ELR (cell line): ENCODE measurements around the gene KCNMB4.

Source experiments
- DNase-seq: peaks from one replicate; pipeline ENCODE4 v3.0.0-alpha.2; 2015; ENCODE audit warnings: low read depth

KCNMB4 gene

DNA sequence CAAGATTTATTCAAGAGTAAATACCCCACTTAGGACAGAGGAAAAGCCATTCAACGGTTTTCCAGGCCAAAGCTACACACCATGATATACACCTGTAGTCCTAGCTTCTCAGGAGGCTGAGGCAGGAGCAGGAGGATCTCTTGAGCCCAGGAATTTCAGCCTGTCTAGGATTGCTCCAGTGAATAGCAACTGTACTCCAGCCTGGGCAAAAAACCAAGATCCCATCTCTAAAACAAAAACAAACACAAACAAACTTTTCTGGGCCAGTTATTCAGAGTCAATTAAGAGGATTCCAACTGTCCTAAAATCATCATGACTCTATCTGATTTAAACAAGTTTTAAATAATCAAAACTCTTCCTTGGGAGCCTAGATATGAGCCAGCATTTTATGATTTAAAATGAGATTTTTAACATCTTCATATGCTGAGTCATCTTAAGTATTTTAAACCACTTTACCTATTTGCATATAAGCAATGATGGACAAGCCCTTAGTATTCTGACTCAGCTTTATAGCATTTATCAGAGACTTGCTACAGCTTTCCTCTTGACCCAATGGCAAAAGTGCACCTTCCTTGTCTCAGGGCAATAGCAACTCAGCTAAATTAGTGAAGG, 77.1 kb downstream of the KCNMB4 start:
- DNase-seq: peak; percentile 40

DNA sequence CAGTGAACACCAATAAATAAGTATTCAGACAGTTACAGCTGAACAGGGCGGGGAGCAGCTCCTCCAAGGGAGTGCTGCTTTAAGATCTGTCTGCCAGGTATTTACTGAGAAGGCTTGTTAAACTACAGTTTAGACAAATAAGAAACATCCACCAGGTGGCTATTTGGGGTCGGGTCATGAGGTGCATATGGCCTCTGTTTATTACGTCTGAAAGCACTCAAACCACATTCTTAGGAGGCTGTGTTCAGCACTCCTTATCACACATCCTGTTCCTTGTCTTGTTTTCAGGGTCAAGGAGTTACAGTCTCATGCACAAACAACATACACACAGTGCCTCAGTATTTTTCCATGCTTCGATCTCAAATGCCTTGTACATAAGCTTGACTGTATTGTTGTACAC, 78.8 kb downstream of the KCNMB4 start:
- DNase-seq: no peak

DNA sequence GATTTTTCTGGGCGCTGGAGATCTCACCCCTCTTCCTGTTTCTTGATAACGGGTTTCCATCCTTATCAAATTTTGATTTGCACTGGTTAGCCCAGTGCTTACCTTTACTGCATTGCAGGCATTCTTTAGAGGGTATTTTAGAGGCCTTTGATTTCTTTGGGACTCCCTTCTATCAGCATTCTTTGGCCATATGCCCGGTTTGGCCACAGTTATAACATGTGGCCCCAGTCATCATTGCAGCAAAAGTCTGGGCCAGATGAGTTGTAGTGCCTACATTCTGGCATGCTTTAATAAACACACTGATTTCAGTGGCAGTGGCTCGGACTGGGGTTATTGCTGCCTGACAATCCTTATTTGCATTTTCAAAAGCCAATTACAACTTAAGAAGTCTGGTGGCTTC, 82.3 kb downstream of the KCNMB4 start:
- no peak for DNase-seq

DNA sequence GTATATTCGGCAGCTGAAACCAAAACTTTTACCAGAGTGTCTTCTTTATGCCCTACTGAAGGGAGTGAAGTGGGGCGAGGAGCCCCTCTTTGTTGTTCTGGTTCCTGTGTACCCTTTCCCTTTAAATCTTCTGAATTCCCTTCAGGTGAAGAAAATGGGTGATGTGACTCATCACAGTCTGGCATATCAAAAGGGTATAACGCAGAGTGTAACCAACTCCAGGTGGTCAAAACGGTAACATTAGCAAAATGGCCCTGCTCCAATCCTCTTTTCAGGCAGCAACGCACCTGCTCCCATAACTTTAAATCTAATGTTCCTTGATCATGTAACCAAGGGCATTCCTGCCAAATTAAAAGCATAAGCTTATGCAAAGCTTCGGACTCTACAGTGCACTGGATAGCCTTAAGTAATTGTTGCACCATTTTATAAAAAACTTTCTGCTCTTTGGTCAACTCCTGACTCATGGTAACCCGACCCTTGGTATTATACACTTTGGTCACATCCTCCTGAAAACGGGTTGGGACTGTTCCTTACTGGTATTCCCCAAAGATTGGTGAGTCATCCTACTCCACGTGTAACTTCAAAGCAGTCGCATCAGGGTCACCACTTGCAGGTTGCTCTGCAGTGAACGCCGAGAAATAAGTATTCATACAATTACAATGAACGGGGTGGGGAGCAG, 83.1 kb downstream of the KCNMB4 start:
- peak; percentile 18 for DNase-seq

DNA sequence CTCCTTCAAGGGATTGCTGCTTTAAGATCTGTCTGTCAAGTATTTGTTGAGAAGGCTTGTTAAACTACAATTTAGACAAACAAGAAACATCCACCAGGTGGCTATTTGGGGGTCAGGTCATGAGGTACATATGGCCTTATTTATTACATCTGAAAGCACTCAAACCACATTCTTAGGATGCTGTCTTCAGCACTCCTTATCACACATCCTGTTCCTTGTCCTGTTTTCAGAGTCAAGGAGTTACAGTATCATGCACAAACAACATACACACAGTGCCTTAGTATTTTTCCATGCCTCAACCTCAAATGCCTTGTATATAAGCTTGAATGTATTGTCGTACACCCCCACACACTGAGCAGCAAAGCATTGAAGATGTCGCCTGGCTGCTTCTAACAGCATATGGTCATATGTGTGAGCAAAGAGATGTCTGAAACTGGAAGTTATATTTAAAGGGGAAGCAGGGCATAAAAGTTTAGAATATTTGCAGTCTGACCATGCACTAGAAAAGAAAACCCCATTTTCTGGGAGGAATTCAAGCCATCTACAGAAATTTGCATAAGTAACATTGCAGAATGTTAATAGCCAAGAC, 83.8 kb downstream of the KCNMB4 start:
- no peak for DNase-seq

DNA sequence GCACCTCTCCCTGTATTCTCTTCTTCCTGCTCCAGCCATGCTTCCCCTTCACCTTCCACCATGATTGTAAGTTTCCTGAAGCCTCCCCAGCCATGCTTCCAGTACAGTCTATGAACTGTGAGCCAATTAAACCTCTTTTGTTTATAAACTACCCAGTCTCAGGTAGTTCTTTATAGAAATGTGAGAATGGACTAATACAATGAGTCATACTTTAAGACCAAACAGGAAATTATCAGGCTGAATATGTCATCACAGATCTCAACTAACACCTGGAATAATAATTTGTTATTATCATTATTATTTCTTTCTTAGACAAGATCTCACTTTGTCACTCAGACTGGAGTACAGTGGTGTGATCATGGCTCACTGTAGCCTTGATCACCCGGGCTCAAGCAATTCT, 85.4 kb downstream of the KCNMB4 start:
- DNase-seq: no peak

DNA sequence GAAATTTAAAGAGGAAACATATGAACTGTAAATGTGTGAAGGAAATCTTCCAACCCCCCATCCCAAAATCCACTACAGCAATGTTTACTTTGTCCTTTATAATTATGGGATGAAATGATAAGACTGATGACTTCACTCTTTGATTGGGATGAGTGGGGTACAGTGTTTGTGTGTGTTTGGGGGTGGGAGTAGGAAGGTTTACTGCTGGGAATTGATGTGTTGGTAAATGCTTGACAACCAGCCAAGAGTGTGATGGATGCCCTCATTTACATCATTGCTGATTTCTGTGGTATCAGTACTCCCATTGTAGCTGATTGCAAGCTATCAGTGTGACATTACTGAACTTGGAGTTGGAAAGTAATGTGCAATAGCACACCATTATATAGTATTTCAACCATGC, 90.9 kb downstream of the KCNMB4 start:
- no peak for DNase-seq

DNA sequence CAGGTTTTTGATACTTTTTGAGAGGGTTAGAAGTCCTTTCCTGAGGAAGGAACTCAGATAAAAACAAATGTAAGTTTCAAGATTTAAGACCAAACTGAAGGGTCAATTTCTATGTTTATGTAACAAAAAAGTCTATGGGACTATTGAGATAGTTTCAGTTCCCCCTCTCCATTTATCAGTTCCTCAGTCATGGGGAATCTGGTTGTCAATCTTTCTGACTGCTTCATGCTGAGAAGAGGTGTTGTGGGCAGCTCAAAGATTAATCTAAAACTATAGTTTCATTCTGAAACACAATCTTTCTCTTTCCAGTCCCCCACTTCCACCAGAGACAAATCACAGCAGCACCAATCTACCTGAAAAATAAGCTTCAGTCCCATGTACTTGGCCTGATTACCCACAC, 93.7 kb downstream of the KCNMB4 start:
- no peak for DNase-seq

DNA sequence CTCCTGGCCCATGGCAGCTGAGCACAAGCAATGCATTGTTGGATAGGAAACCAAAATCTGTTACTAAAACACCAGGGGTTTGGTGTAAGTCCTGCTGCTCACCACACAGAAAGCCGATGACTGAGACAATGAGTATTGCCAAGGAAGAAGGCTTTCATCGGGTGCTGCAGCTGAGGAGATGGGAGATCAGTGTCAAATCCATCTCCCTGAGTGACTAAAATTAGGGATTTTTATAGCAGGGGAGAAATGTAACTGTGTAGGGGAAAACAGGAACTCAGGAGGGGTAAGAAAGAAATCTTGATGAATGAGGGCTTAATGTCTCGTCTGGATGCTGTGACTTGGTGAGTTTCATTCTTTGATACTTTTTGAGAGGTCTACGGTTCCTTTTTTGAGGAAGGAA, 97.9 kb downstream of the KCNMB4 start:
- DNase-seq: no peak

DNA sequence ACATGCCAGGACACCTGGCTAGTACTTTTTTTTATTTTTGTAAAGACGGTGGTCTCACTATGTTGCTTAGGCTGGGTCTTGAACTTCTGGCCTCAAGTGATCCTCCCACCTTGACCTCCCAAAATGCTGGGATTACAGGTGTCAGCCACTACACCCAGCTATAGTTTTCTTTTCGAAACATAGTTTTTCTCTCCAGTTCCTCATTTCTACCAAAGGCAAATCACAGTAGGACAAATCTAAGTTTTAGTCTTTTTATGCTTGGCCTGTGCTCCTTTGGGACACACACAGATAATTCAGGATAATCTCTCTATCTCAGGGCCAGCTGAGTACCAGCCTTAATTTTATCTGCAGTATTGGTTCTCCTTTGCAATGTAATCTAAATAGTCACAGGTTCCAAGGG, 100.7 kb downstream of the KCNMB4 start:
- no peak for DNase-seq

DNA sequence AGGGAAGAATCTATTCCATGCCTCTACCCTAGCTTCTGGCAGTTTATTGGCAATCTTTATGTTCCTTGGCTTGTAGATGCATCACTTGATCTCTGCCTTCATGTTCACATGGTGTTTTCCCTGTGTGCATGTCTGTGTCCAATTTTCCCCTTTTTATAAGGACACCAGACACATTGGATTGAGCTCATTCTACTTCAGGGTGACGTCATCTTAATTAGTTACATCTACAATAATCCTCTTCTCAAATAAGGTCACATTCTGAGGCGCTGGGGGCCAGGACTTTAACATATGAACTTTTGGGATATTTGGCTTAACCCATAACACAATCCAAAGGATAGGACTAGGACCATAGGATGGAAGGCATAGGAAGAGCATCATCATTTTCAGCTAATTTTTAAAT, 101.4 kb downstream of the KCNMB4 start:
- no peak for DNase-seq

DNA sequence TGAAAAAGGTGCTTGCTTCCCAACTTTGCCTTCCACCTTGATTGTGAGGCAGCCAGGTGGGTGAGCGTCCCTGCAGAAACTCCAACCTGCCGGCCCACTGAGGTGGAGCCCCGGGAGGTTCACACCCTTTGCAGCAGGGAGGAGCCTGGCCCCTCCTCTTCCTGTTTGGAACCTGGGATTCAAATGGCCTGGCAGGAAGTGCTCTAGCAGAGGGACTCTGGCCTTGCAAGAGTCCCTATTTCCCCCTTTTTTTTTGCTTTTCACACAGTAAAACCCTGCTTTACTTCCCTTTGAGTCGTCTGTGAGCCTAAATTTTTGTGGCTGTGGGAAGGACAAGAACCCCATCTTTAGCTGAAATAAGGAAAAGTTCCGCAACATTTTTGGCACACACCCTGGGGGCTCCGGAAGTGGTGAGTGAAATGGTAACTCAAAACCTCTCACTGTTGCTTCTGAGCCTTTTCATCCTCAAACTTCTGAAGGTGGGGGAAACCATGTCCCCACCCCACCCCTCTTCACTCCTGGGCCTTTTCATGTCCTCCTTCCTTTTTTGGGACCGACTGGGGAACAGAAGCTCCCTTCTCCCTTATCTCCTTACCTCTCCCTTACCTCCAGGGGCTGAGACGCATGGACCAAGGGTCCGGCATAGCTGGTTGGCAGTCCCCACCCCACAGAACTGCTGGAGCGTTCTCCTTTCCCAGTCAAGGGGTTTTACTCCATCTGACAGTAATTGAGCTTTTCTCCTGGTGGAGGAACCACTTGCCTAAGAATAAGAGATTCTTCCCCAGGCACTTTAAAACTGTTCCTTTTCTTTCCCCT, 102.0 kb downstream of the KCNMB4 start:
- no peak for DNase-seq

DNA sequence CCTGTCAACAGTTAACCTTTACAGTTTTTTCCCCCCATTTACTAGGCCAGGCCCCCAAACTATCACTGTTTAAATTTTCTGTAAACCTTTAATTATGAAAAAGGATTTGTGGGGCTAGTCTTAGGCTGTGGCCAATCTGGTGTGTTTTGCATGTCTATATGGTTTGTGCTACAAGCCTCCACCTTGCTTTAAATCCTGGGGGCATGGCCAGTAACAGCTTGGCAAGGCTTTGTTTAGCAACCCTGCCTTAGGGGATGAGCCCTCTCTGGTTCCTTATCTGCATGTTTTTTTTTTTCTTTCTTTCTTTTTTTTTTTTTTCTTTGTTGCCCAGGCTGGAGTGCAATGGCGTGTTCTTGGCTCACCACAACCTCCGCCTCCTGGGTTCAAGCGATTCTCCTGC, 102.7 kb downstream of the KCNMB4 start:
- DNase-seq: no peak

DNA sequence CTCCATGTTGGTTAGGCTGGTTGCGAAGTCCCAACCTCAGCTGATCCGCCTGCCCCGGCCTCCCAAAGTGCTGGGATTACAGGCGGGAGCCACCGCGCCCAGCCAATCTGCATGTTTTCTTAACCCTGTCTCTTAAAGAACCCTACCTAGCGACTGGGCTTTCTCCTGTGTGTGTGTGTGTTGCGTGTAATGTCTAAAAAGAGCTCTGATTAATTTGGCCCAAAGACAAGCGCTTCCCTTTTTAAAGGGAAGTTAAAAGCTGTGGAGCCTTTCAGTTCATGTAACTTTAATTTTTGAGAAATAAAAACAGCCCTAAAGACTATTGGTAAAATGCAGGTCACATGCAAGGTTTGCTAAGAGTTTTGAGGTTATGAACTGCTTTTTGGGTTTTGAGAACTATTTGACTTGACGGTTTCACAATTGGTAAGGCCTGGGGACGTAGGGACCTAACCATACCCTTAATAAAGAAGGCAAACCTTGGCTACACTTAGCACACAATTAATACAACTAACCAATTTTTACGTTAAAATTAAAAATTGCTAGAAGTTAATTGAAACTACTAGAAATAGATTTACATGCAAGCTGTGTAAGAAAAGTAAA, 103.2 kb downstream of the KCNMB4 start:
- no peak for DNase-seq

DNA sequence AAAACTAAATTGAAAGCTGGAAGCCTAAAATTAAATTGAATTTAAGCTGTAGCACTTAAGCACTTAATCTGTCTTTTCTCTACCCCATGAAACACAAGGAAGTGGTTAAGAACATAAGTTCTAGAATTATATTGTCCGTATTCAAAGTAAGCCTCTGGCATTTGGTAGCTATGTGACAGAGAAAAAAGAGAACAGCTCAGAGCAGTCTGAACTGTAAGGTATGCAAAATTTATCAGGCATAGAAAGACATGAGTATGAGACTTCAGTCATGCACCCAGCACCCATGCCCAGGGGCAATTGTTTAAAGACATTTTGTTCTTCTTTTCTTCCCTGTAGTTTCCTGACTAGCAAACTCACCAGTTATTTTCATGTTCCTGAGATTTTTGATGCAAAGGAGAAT, 116.7 kb downstream of the KCNMB4 start:
- no peak for DNase-seq
